K562 (cell line): ENCODE data around the gene SERPINE1. TPM values are rescaled to one million over a fixed set of nuclear protein-coding genes. Genes with fewer than 3 reads are reported as not detected.
A peak's percentile ranks its signal among the peaks of the same experiment; 100 is the strongest.

Experiments used
- ATAC-seq: fragments of 200-7000 bp; cut with Tn5 transposase; 3 replicates; pipeline ENCODE4 v1.9.1; 2020; ENCODE audit warnings: moderate library complexity
- BruUV-seq: library from RNA; stranded (reverse); fragments of 400-500 nt; replicated peaks from 2 replicates; lab custom pipeline; 2021; lab: Mats Ljungman, UMichigan
- CTCF ChIA-PET: fragments of 300-600 bp; formaldehyde crosslinking; extraction: SDS; loops from one replicate; lab custom pipeline; 2021; ENCODE audit warnings: low intra/inter-chr PET ratio; lab: Yijun Ruan, JAX
- POLR2A ChIA-PET: fragments of 300-600, 350-650 bp; sonication (Branson Sonifier 250); formaldehyde crosslinking; extraction: SDS; loops from one replicate; lab custom pipeline; 2021; ENCODE audit warnings: antibody characterized with exemption, inconsistent platforms; lab: Yijun Ruan, JAX
- DNase-seq, 4 experiments: peaks; one replicate each; pipeline versions ENCODE4 v3.0.0 to v3.0.0-alpha.2; 2011 to 2018; ENCODE audit warnings: low spot score in 3 of 4, mixed read lengths in 3 of 4; ENCODE audit errors: extremely low read depth in 1 of 4
- FAIRE-seq: peaks from 2 replicates; lab custom pipeline; 2011; peaks lifted over from hg19 to GRCh38; lab: Jason Lieb, UNC
- H2AFZ ChIP-seq: 2 replicates; pipeline ENCODE4 v1.6.0; 2011; ENCODE audit warnings: low read depth, low read length, control low read depth, inconsistent platforms
- H3K27ac ChIP-seq: fragments of 200-600 bp; 3 replicates; pipeline ENCODE4 v1.8.0; 2011; ENCODE audit warnings: low read depth, mild to moderate bottlenecking, control low read depth, inconsistent platforms, low read length, moderate library complexity, mixed read lengths; ENCODE audit errors: extremely low read depth
- H3K27me3 ChIP-seq, 2 experiments: fragments of 300-600 bp in 1 of 2; 2 replicates in 1 of 2; 3 replicates in 1 of 2; pipeline versions ENCODE4 v1.6.0 to v1.8.0; 2011; ENCODE audit warnings: inconsistent platforms in 2 of 2, low read length in 2 of 2, mild to moderate bottlenecking in 1 of 2, mixed read lengths in 1 of 2, moderate library complexity in 1 of 2; ENCODE audit not compliant: control insufficient read depth in 2 of 2, insufficient read depth in 2 of 2
- H3K36me3 ChIP-seq: fragments of 300-600 bp; 3 replicates; pipeline ENCODE4 v1.8.0; 2011; ENCODE audit warnings: mild to moderate bottlenecking, low read length, inconsistent platforms; ENCODE audit not compliant: control insufficient read depth, insufficient read depth
- H3K4me1 ChIP-seq, 2 experiments: fragments of 200-600 bp in 1 of 2; replicated peaks in 1 of 2; 2 replicates in 1 of 2; 3 replicates in 1 of 2; pipeline versions ENCODE4 v1.5.1 to v1.8.0; 2011; ENCODE audit warnings: inconsistent platforms in 2 of 2, low read length in 2 of 2, mild to moderate bottlenecking in 1 of 2, mixed read lengths in 1 of 2, moderate library complexity in 1 of 2; ENCODE audit not compliant: control insufficient read depth in 2 of 2, insufficient read depth in 2 of 2
- H3K4me2 ChIP-seq: 2 replicates; pipeline ENCODE4 v1.6.1; 2011; ENCODE audit warnings: low read length, control low read depth, inconsistent platforms, mixed read lengths; ENCODE audit not compliant: insufficient read depth
- H3K4me3 ChIP-seq: fragments of 200-600 bp; sonication (generic), shearing (Covaris generic); 2 replicates; pipeline ENCODE4 v1.5.1; 2016; ENCODE audit warnings: control low read depth, inconsistent platforms
- H3K79me2 ChIP-seq: fragments of 200-600 bp; 3 replicates; pipeline ENCODE4 v1.8.0; 2011; ENCODE audit warnings: low read length, inconsistent platforms; ENCODE audit not compliant: control insufficient read depth, insufficient read depth
- H3K9ac ChIP-seq, 2 experiments: 2 replicates each; pipeline versions ENCODE4 v1.6.0 to v1.6.1; 2011; ENCODE audit warnings: low read depth in 2 of 2, low read length in 2 of 2, control low read depth in 1 of 2, inconsistent platforms in 1 of 2, mild to moderate bottlenecking in 1 of 2, mixed read lengths in 1 of 2; ENCODE audit not compliant: insufficient read depth in 1 of 2
- H3K9me1 ChIP-seq: one replicate; pipeline ENCODE4 v1.6.0; 2011; ENCODE audit warnings: inconsistent platforms, mild to moderate bottlenecking, low read length, moderate library complexity; ENCODE audit not compliant: control insufficient read depth, insufficient read depth
- H3K9me3 ChIP-seq: replicated peaks from 2 replicates; pipeline ENCODE4 v1.5.1; 2011; ENCODE audit warnings: low read depth, low read length, inconsistent platforms; ENCODE audit not compliant: control insufficient read depth, insufficient read depth
- H4K20me1 ChIP-seq: replicated peaks from 2 replicates; pipeline ENCODE4 v1.6.1; 2011; ENCODE audit warnings: low read length, inconsistent platforms, mixed read lengths; ENCODE audit not compliant: control insufficient read depth, insufficient read depth
- E2F6 ChIP-seq, 2 experiments: IDR thresholded peaks; 2 replicates each; pipeline ENCODE4 v1.6.1; 2011; ENCODE audit warnings: borderline replicate concordance in 1 of 2, control low read depth in 1 of 2, low read depth in 1 of 2, low read length in 1 of 2, mild to moderate bottlenecking in 1 of 2, mixed read lengths in 1 of 2, moderate library complexity in 1 of 2; ENCODE audit not compliant: insufficient read depth in 1 of 2, insufficient read length in 1 of 2, poor library complexity in 1 of 2, severe bottlenecking in 1 of 2; ENCODE audit errors: extremely low read depth in 1 of 2
- HDAC2 ChIP-seq: fragments of 450-650 bp; IDR thresholded peaks from 2 replicates; pipeline ENCODE4 v1.6.1; 2016; ENCODE audit warnings: mild to moderate bottlenecking
- HMGN3 ChIP-seq: IDR thresholded peaks from 2 replicates; pipeline ENCODE4 v1.6.1; 2011; ENCODE audit warnings: borderline replicate concordance, low read depth, mild to moderate bottlenecking, mixed read lengths, low read length; ENCODE audit not compliant: insufficient read length; ENCODE audit errors: extremely low read depth
- MITF ChIP-seq: IDR thresholded peaks from 2 replicates; pipeline ENCODE4 v1.6.1; 2014; ENCODE audit warnings: antibody characterized with exemption
- MTA2 ChIP-seq: fragments of 450-650 bp; IDR thresholded peaks from 2 replicates; pipeline ENCODE4 v1.6.1; 2016; ENCODE audit warnings: low read depth
- NR2F6 ChIP-seq: fragments of 450-650 bp; formaldehyde crosslinking; IDR thresholded peaks from 2 replicates; pipeline ENCODE4 v1.4.0; 2020; ENCODE audit warnings: mild to moderate bottlenecking
- NRF1 ChIP-seq, 2 experiments: fragments of 450-650 bp; IDR thresholded peaks in 1 of 2; conservative IDR thresholded peaks in 1 of 2; 2 replicates each; pipeline ENCODE4 v1.6.1; 2014; ENCODE audit warnings: mild to moderate bottlenecking in 2 of 2
- NUFIP1 ChIP-seq: fragments of 450-650 bp; IDR thresholded peaks from 2 replicates; pipeline ENCODE4 v1.6.1; 2018; ENCODE audit not compliant: partially characterized antibody
- PHF20 ChIP-seq: fragments of 450-650 bp; IDR thresholded peaks from 2 replicates; pipeline ENCODE4 v1.6.1; 2018; ENCODE audit not compliant: partially characterized antibody
- SMARCA5 ChIP-seq: fragments of 450-650 bp; IDR thresholded peaks from 2 replicates; pipeline ENCODE4 v1.6.1; 2016
- SRSF9 ChIP-seq: fragments of 200-400 bp; formaldehyde crosslinking; IDR thresholded peaks from 2 replicates; pipeline ENCODE4 v1.6.1; 2017; ENCODE audit warnings: low read depth, low read length, borderline replicate concordance
- SUPT5H ChIP-seq: fragments of 450-650 bp; IDR thresholded peaks from 2 replicates; pipeline ENCODE4 v1.6.1; 2016
- THRB ChIP-seq: fragments of 450-650 bp; formaldehyde crosslinking; conservative IDR thresholded peaks from 2 replicates; pipeline ENCODE4 v1.4.0; 2022; ENCODE audit warnings: mild to moderate bottlenecking, missing genetic modification characterization
- TRIM25 ChIP-seq: fragments of 450-650 bp; IDR thresholded peaks from 2 replicates; pipeline ENCODE4 v1.7.0; 2016; ENCODE audit warnings: borderline replicate concordance
- ZNF121 ChIP-seq: sonication (generic); formaldehyde crosslinking; conservative IDR thresholded peaks from 2 replicates; pipeline ENCODE4 v1.8.0; 2022; ENCODE audit warnings: missing genetic modification reagents
- ZNF239 ChIP-seq: fragments of 250-450 bp; sonication (Bioruptor Pico); IDR thresholded peaks from 2 replicates; pipeline ENCODE4 v1.4.0; 2020; ENCODE audit warnings: mild to moderate bottlenecking
- ZSCAN29 ChIP-seq: fragments of 450-650 bp; IDR thresholded peaks from 2 replicates; pipeline ENCODE4 v1.6.1; 2017
- WGBS: fragments of 100-300 bp; shearing (Covaris generic); methylation state at CpG from one replicate; pipeline ENCODE4 v1.1.6; 2016; ENCODE audit warnings: low coverage, mixed read lengths; ENCODE audit not compliant: insufficient coverage; ENCODE audit errors: missing lambda C conversion rate; 5-methylcytosine and 5-hydroxymethylcytosine counted together
- in situ Hi-C: fragments of 300-500 bp; cut with MboI; formaldehyde crosslinking; loops from 4 replicates; pipeline ENCODE4 v1.15.0; 2018; ENCODE audit warnings: inconsistent platforms, mixed read lengths
- intact Hi-C: fragments of 100-400 bp; cut with micrococcal nuclease; formaldehyde crosslinking; loops from 2 replicates; pipeline ENCODE4 v1.14.2; 2022
- polyA plus RNA-seq, 8 experiments: library from polyadenylated mRNA; depleted of rRNA in 4 of 8; stranded (reverse) in 5 of 8; unstranded in 3 of 8; fragments of >200 nt; fragmentation: Nextera tagmentation in 2 of 8; fragmentation: Illumina TruSeq in 1 of 8; extraction: Ambion mirVana in 2 of 8; extraction: Trizol in 1 of 8; gene quantifications; 2 replicates each; pipeline versions ENCODE4 v1.2.1 to v1.2.3, GENCODE V29; 2011 to 2014; ENCODE audit warnings: inconsistent platforms in 1 of 8, missing spikeins in 1 of 8
- total RNA-seq, 7 experiments: library from RNA; depleted of rRNA in 6 of 7; stranded (reverse); fragments of >200 nt in 6 of 7; fragmentation: Illumina TruSeq in 2 of 7; extraction: Trizol in 2 of 7; gene quantifications; 2 replicates each; pipeline versions ENCODE4 v1.2.1 to v1.2.3, GENCODE V29; 2011 to 2021; ENCODE audit warnings: low replicate concordance in 1 of 7

The SERPINE1 gene
- total and polyA plus RNA-seq, 9 of the 15 experiments (the other 6 are each of a cell fraction or from before 2014, with no cell fraction given), result 0.22 to 4.8 (median 0.91) TPM

- peaks cover 36 to 46% of the 10 kb centered on the region in 2 experiments for H3K4me1 ChIP-seq
- no peaks in the 10 kb centered on the region for H3K27me3 ChIP-seq
- CTCF ChIA-PET, result no interaction called here
- H3K9me1 ChIP-seq, result no peaks in the 10 kb centered on the region
- no peaks in the 10 kb centered on the region for H3K79me2 ChIP-seq
- DNase-seq, result peak; percentile 38 to 54 (median 52)
- in situ Hi-C loops, result no loop called here
- no TSS peak for BruUV-seq
- intact Hi-C loops, result no loop called here
- POLR2A ChIA-PET, result interaction anchor here (0.6 to 1.2 kb wide), 7 partner anchors 7 to 88 kb away, joined by 3 to 5 read pairs (median 3); no protein-coding TSS in a partner anchor
- H3K27ac ChIP-seq, result no peak overlapping the region
- no peaks in the 10 kb centered on the region for H4K20me1 ChIP-seq
- no peaks in the 10 kb centered on the region for H3K9me3 ChIP-seq
- no peak overlapping the region for H3K4me3 ChIP-seq
- H3K4me2 ChIP-seq, result no peak overlapping the region
- ATAC-seq, result no peak
- no peaks in the 10 kb centered on the region for H3K36me3 ChIP-seq
- peak overlapping the region in 1 of 2 experiments; percentile 53; a peak in 1 of 4 replicates for H3K9ac ChIP-seq
- WGBS, result 58% methylated on average over 12 of the region's 15 CpGs
- no peak for FAIRE-seq
- H2AFZ ChIP-seq, result peak overlapping the region; percentile 73
- TF ChIP-seq E2F6 (IDR thresholded peaks at IDR 0.05; ENCODE audit: borderline replicate concordance in 1 of 2, extremely low read depth in 1 of 2, insufficient read depth in 1 of 2, insufficient read length in 1 of 2, low read depth in 1 of 2, low read length in 1 of 2, poor library complexity in 1 of 2, severe bottlenecking in 1 of 2) (peak in 1 of 2 experiments; percentile 13), HMGN3 (no peak), ZNF121 (CRISPR knock-in tag) (peak; percentile 93), MITF (no peak), NUFIP1 (no peak), TRIM25 (no peak), SUPT5H (no peak), SRSF9 (no peak), NR2F6 (CRISPR knock-in tag) (no peak), ZSCAN29 (no peak), SMARCA5 (peak; percentile 72), NRF1 (conservative IDR thresholded peaks at IDR 0.05 in 1 of 2, IDR thresholded peaks at IDR 0.05 in 1 of 2) (peak in 1 of 2 experiments; percentile 23; a peak in 1 of 4 replicates), HDAC2 (0 out of 2 replicates have a peak, but pooled peaks have one; percentile 31), PHF20 (peak; percentile 15), ZNF239 (CRISPR knock-in tag) (no peak), MTA2 (no peak), THRB (CRISPR knock-in tag) (no peak)
Measured at GRCh38 chr7:101104193-101104713, 22.7 kb upstream of the SERPINE1 start.
